K562 (cell line): ENCODE results near the gene CNDP1. TPM values are rescaled to one million over a fixed set of nuclear protein-coding genes. Genes with fewer than 3 reads are reported as not detected.

Source experiments
- ATAC-seq: fragments of 200-7000 bp; cut with Tn5 transposase; 3 replicates; pipeline ENCODE4 v1.9.1; 2020; ENCODE audit warnings: moderate library complexity
- BruUV-seq: library from RNA; stranded (reverse); fragments of 400-500 nt; replicated peaks from 2 replicates; lab custom pipeline; 2021; lab: Mats Ljungman, UMichigan
- CTCF ChIA-PET: fragments of 300-600 bp; formaldehyde crosslinking; extraction: SDS; loops from one replicate; lab custom pipeline; 2021; ENCODE audit warnings: low intra/inter-chr PET ratio; lab: Yijun Ruan, JAX
- POLR2A ChIA-PET: fragments of 300-600, 350-650 bp; sonication (Branson Sonifier 250); formaldehyde crosslinking; extraction: SDS; loops from one replicate; lab custom pipeline; 2021; ENCODE audit warnings: antibody characterized with exemption, inconsistent platforms; lab: Yijun Ruan, JAX
- DNase-seq, 4 experiments: peaks; one replicate each; pipeline versions ENCODE4 v3.0.0 to v3.0.0-alpha.2; 2011 to 2018; ENCODE audit warnings: low spot score in 3 of 4, mixed read lengths in 3 of 4; ENCODE audit errors: extremely low read depth in 1 of 4
- FAIRE-seq: peaks from 2 replicates; lab custom pipeline; 2011; peaks lifted over from hg19 to GRCh38; lab: Jason Lieb, UNC
- H2AFZ ChIP-seq: 2 replicates; pipeline ENCODE4 v1.6.0; 2011; ENCODE audit warnings: low read depth, low read length, control low read depth, inconsistent platforms
- H3K27ac ChIP-seq: fragments of 200-600 bp; 3 replicates; pipeline ENCODE4 v1.8.0; 2011; ENCODE audit warnings: low read depth, mild to moderate bottlenecking, control low read depth, inconsistent platforms, low read length, moderate library complexity, mixed read lengths; ENCODE audit errors: extremely low read depth
- H3K27me3 ChIP-seq, 2 experiments: fragments of 300-600 bp in 1 of 2; 2 replicates in 1 of 2; 3 replicates in 1 of 2; pipeline versions ENCODE4 v1.6.0 to v1.8.0; 2011; ENCODE audit warnings: inconsistent platforms in 2 of 2, low read length in 2 of 2, mild to moderate bottlenecking in 1 of 2, mixed read lengths in 1 of 2, moderate library complexity in 1 of 2; ENCODE audit not compliant: control insufficient read depth in 2 of 2, insufficient read depth in 2 of 2
- H3K36me3 ChIP-seq: fragments of 300-600 bp; 3 replicates; pipeline ENCODE4 v1.8.0; 2011; ENCODE audit warnings: mild to moderate bottlenecking, low read length, inconsistent platforms; ENCODE audit not compliant: control insufficient read depth, insufficient read depth
- H3K4me1 ChIP-seq, 2 experiments: fragments of 200-600 bp in 1 of 2; replicated peaks in 1 of 2; 2 replicates in 1 of 2; 3 replicates in 1 of 2; pipeline versions ENCODE4 v1.5.1 to v1.8.0; 2011; ENCODE audit warnings: inconsistent platforms in 2 of 2, low read length in 2 of 2, mild to moderate bottlenecking in 1 of 2, mixed read lengths in 1 of 2, moderate library complexity in 1 of 2; ENCODE audit not compliant: control insufficient read depth in 2 of 2, insufficient read depth in 2 of 2
- H3K4me2 ChIP-seq: 2 replicates; pipeline ENCODE4 v1.6.1; 2011; ENCODE audit warnings: low read length, control low read depth, inconsistent platforms, mixed read lengths; ENCODE audit not compliant: insufficient read depth
- H3K4me3 ChIP-seq: fragments of 200-600 bp; sonication (generic), shearing (Covaris generic); 2 replicates; pipeline ENCODE4 v1.5.1; 2016; ENCODE audit warnings: control low read depth, inconsistent platforms
- H3K79me2 ChIP-seq: fragments of 200-600 bp; 3 replicates; pipeline ENCODE4 v1.8.0; 2011; ENCODE audit warnings: low read length, inconsistent platforms; ENCODE audit not compliant: control insufficient read depth, insufficient read depth
- H3K9ac ChIP-seq, 2 experiments: 2 replicates each; pipeline versions ENCODE4 v1.6.0 to v1.6.1; 2011; ENCODE audit warnings: low read depth in 2 of 2, low read length in 2 of 2, control low read depth in 1 of 2, inconsistent platforms in 1 of 2, mild to moderate bottlenecking in 1 of 2, mixed read lengths in 1 of 2; ENCODE audit not compliant: insufficient read depth in 1 of 2
- H3K9me1 ChIP-seq: one replicate; pipeline ENCODE4 v1.6.0; 2011; ENCODE audit warnings: inconsistent platforms, mild to moderate bottlenecking, low read length, moderate library complexity; ENCODE audit not compliant: control insufficient read depth, insufficient read depth
- H3K9me3 ChIP-seq: replicated peaks from 2 replicates; pipeline ENCODE4 v1.5.1; 2011; ENCODE audit warnings: low read depth, low read length, inconsistent platforms; ENCODE audit not compliant: control insufficient read depth, insufficient read depth
- H4K20me1 ChIP-seq: replicated peaks from 2 replicates; pipeline ENCODE4 v1.6.1; 2011; ENCODE audit warnings: low read length, inconsistent platforms, mixed read lengths; ENCODE audit not compliant: control insufficient read depth, insufficient read depth
- C11orf30 ChIP-seq: fragments of 450-650 bp; IDR thresholded peaks from 2 replicates; pipeline ENCODE4 v1.6.1; 2016; ENCODE audit warnings: low read depth, mild to moderate bottlenecking
- HDAC1 ChIP-seq, 2 experiments: fragments of 450-650 bp; IDR thresholded peaks; 2 replicates each; pipeline ENCODE4 v1.6.1; 2016 to 2017; ENCODE audit warnings: inconsistent platforms in 1 of 2, mild to moderate bottlenecking in 1 of 2, moderate library complexity in 1 of 2
- KDM5B ChIP-seq: fragments of 200-600 bp; sonication (generic); IDR thresholded peaks from 2 replicates; pipeline ENCODE4 v1.6.1; 2012; ENCODE audit warnings: low read depth, mild to moderate bottlenecking, moderate library complexity, low read length, control low read depth, inconsistent platforms; ENCODE audit not compliant: insufficient replicate concordance
- MAFF ChIP-seq: IDR thresholded peaks from 2 replicates; pipeline ENCODE4 v1.6.1; 2012; ENCODE audit warnings: low read length, improper control_type of control experiment
- MAFG ChIP-seq: fragments of 450-650 bp; conservative IDR thresholded peaks from 2 replicates; pipeline ENCODE4 v1.6.1; 2016; ENCODE audit warnings: missing genetic modification characterization, missing compliant biosample characterization
- MAFK ChIP-seq: IDR thresholded peaks from 2 replicates; pipeline ENCODE4 v1.6.1; 2011; ENCODE audit warnings: low read length, improper control_type of control experiment
- NFE2 ChIP-seq: IDR thresholded peaks from 2 replicates; pipeline ENCODE4 v1.6.1; 2014; ENCODE audit warnings: antibody characterized with exemption, low read depth
- ZNF316 ChIP-seq: fragments of 450-650 bp; IDR thresholded peaks from 2 replicates; pipeline ENCODE4 v1.6.1; 2016
- ZNF609 ChIP-seq: sonication (generic); formaldehyde crosslinking; IDR thresholded peaks from 2 replicates; pipeline ENCODE4 v1.8.1; 2023; ENCODE audit warnings: missing genetic modification reagents, mild to moderate bottlenecking, borderline replicate concordance
- WGBS: fragments of 100-300 bp; shearing (Covaris generic); methylation state at CpG from one replicate; pipeline ENCODE4 v1.1.6; 2016; ENCODE audit warnings: low coverage, mixed read lengths; ENCODE audit not compliant: insufficient coverage; ENCODE audit errors: missing lambda C conversion rate; 5-methylcytosine and 5-hydroxymethylcytosine counted together
- in situ Hi-C: fragments of 300-500 bp; cut with MboI; formaldehyde crosslinking; loops from 4 replicates; pipeline ENCODE4 v1.15.0; 2018; ENCODE audit warnings: inconsistent platforms, mixed read lengths
- intact Hi-C: fragments of 100-400 bp; cut with micrococcal nuclease; formaldehyde crosslinking; loops from 2 replicates; pipeline ENCODE4 v1.14.2; 2022
- polyA plus RNA-seq, 8 experiments: library from polyadenylated mRNA; depleted of rRNA in 4 of 8; stranded (reverse) in 5 of 8; unstranded in 3 of 8; fragments of >200 nt; fragmentation: Nextera tagmentation in 2 of 8; fragmentation: Illumina TruSeq in 1 of 8; extraction: Ambion mirVana in 2 of 8; extraction: Trizol in 1 of 8; gene quantifications; 2 replicates each; pipeline versions ENCODE4 v1.2.1 to v1.2.3, GENCODE V29; 2011 to 2014; ENCODE audit warnings: inconsistent platforms in 1 of 8, missing spikeins in 1 of 8
- total RNA-seq, 7 experiments: library from RNA; depleted of rRNA in 6 of 7; stranded (reverse); fragments of >200 nt in 6 of 7; fragmentation: Illumina TruSeq in 2 of 7; extraction: Trizol in 2 of 7; gene quantifications; 2 replicates each; pipeline versions ENCODE4 v1.2.1 to v1.2.3, GENCODE V29; 2011 to 2021; ENCODE audit warnings: low replicate concordance in 1 of 7

Gene CNDP1
- total and polyA plus RNA-seq, 9 of the 15 experiments (the other 6 are each of a cell fraction or from before 2014, with no cell fraction given), result not detected

- no peak overlapping the region for H3K9ac ChIP-seq
- H3K4me1 ChIP-seq, result no peaks in the 10 kb centered on the region
- CTCF ChIA-PET, result no interaction called here
- POLR2A ChIA-PET, result no interaction called here
- no peaks in the 10 kb centered on the region for H4K20me1 ChIP-seq
- no peak overlapping the region for H3K27ac ChIP-seq
- H3K9me3 ChIP-seq, result no peaks in the 10 kb centered on the region
- no peaks in the 10 kb centered on the region for H3K9me1 ChIP-seq
- TF ChIP-seq NFE2, result peak; percentile 31; the same call in 1 of the 2 replicates
- peak; percentile 54; the same call in 1 of the 2 replicates for TF ChIP-seq MAFF
- no peak for TF ChIP-seq ZNF609 (CRISPR knock-in tag)
- TF ChIP-seq C11orf30, result peak; percentile 77
- TF ChIP-seq ZNF316, result peak; percentile 84
- TF ChIP-seq KDM5B, result no peak
- peak; percentile 60 for TF ChIP-seq MAFK
- no peak for TF ChIP-seq HDAC1 (IDR thresholded peaks at IDR 0.05)
- TF ChIP-seq MAFG (tag), result peak; percentile 63
- peaks cover 10% of the 10 kb centered on the region; the same call in 1 of the 3 replicates for H3K36me3 ChIP-seq
- H3K27me3 ChIP-seq, result no peaks in the 10 kb centered on the region
- intact Hi-C loops (no loop called here), in situ Hi-C loops (no loop called here)
- no peak for ATAC-seq
- no peak for FAIRE-seq
- no peak overlapping the region for H3K4me2 ChIP-seq
- WGBS, result 76% methylated on average over 13 of the region's 13 CpGs
- H3K79me2 ChIP-seq, result 0 out of 3 replicates have a peak, but pooled peaks cover 2% of the 10 kb centered on the region
- no peak overlapping the region for H2AFZ ChIP-seq
- no peak overlapping the region for H3K4me3 ChIP-seq
- no peak for DNase-seq
- no TSS peak for BruUV-seq
Measured at GRCh38 chr18:74633652-74634352, 99.5 kb downstream of the CNDP1 start.
